Kidney (tissue), 14 donors: ENCODE measurements around the gene CNGA2. TPM values are rescaled to one million over a fixed set of nuclear protein-coding genes. Genes with fewer than 3 reads are reported as not detected.

Source experiments
- DNase-seq, 5 donors: peaks; one replicate each; pipeline ENCODE4 v3.0.0-alpha.2; 2013 to 2020
- FAIRE-seq: peaks from 2 replicates; lab custom pipeline; 2012; peaks lifted over from hg19 to GRCh38; lab: Jason Lieb, UNC
- H3K27ac ChIP-seq, 2 donors: one replicate each; pipeline ENCODE4 v1.7.0; 2013; ENCODE audit warnings: low read depth in 2 of 2, low read length in 2 of 2, inconsistent platforms in 1 of 2
- H3K27me3 ChIP-seq: one replicate; pipeline ENCODE4 v1.7.1; 2013; ENCODE audit warnings: low read length, inconsistent platforms; ENCODE audit not compliant: control insufficient read depth, insufficient read depth
- H3K36me3 ChIP-seq, 3 donors: one replicate each; pipeline versions ENCODE4 v1.7.0 to v1.7.1; 2013; ENCODE audit warnings: low read length in 3 of 3, control low read depth in 1 of 3, inconsistent platforms in 1 of 3; ENCODE audit not compliant: insufficient read depth in 3 of 3, control insufficient read depth in 2 of 3
- H3K4me1 ChIP-seq, 3 donors: one replicate each; pipeline versions ENCODE4 v1.7.0 to v1.7.1; 2013; ENCODE audit warnings: low read length in 3 of 3, inconsistent platforms in 1 of 3, low read depth in 1 of 3; ENCODE audit not compliant: control insufficient read depth in 2 of 3, insufficient read depth in 2 of 3
- H3K4me3 ChIP-seq, 3 donors: one replicate each; pipeline versions ENCODE4 v1.7.0 to v1.8.1; 2013; ENCODE audit warnings: low read length in 3 of 3, control low read depth in 1 of 3, inconsistent platforms in 1 of 3
- H3K9ac ChIP-seq, 3 donors: one replicate each; pipeline versions ENCODE4 v1.7.0 to v1.7.1; 2013; ENCODE audit warnings: low read length in 3 of 3, control low read depth in 1 of 3, inconsistent platforms in 1 of 3
- H3K9me3 ChIP-seq, 3 donors: one replicate each; pipeline versions ENCODE4 v1.7.0 to v1.7.1; 2013; ENCODE audit warnings: low read length in 3 of 3, control low read depth in 1 of 3, inconsistent platforms in 1 of 3; ENCODE audit not compliant: control insufficient read depth in 2 of 3, insufficient read depth in 1 of 3
- CTCF ChIP-seq: IDR thresholded peaks from 3 replicates; pipeline ENCODE4 v1.5.1; 2012; ENCODE audit warnings: mild to moderate bottlenecking, moderate library complexity, borderline replicate concordance; ENCODE audit not compliant: insufficient read depth; ENCODE audit errors: extremely low read depth
- intact Hi-C: fragments of 100-400 bp; cut with DNase I; formaldehyde crosslinking; loops from one replicate; pipeline ENCODE4 v1.11.1; 2022
- polyA plus RNA-seq: library from polyadenylated mRNA; stranded (reverse); fragments of 350-450 nt; fragmentation: Illumina TruSeq; extraction: RNeasy Lipid Tissue Mini Kit (QIAGEN cat#74804); gene quantifications from one replicate; pipeline ENCODE4 v1.2.3, GENCODE V29; 2014; ENCODE audit warnings: low read depth, low replicate concordance; ENCODE audit not compliant: insufficient read depth
- total RNA-seq: library from RNA; stranded (reverse); fragmentation: NEBNext Ultra II Directional; extraction: Animal tissue kit (Norgen Biotek cat#: 25700); gene quantifications from one replicate; pipeline ENCODE4 v1.2.1, GENCODE V29; 2021
- donor health status: control.
- donor health status: control.
- donor health status: control.
- donor health status: control.
- donor health status: control.
- donor health status: DM: yes; HTN: yes; CAD: no.
- donor health status: Normal renal cell carcinoma (clear cell type).

CNGA2 gene
- total and polyA plus RNA-seq, 2 donors from 2014 or later: not detected

GRCh38 chrX:151793886-151794285 is 59.3 kb downstream of the CNGA2 start:
- no peaks in the 10 kb centered on the region for H3K27me3 ChIP-seq
- DNase-seq (no peak), FAIRE-seq (no peak)
- no peak overlapping the region for H3K4me3 ChIP-seq
- TF ChIP-seq CTCF: no peak
- H3K36me3 ChIP-seq: no peaks in the 10 kb centered on the region
- H3K27ac ChIP-seq: no peak overlapping the region
- intact Hi-C loops: loop anchor here (10.0 kb wide), 1 partner anchor 169 kb away; no protein-coding TSS in a partner anchor
- no peaks in the 10 kb centered on the region for H3K4me1 ChIP-seq
- no peak overlapping the region for H3K9ac ChIP-seq
- no peaks in the 10 kb centered on the region for H3K9me3 ChIP-seq

Other genes starting within 250 kb of the CNGA2 start
- not detected for gene PASD1, start 171.1 kb upstream of the CNGA2 start, total RNA-seq
- gene PASD1, start 171.1 kb upstream of the CNGA2 start, polyA plus RNA-seq: not detected
- 0.44 TPM for gene PRRG3, start 39.3 kb upstream of the CNGA2 start, total RNA-seq
- 0.24 TPM for gene PRRG3, start 39.3 kb upstream of the CNGA2 start, polyA plus RNA-seq
- not detected for gene FATE1, start 18.7 kb upstream of the CNGA2 start, total RNA-seq
- 0.52 TPM for gene FATE1, start 18.7 kb upstream of the CNGA2 start, polyA plus RNA-seq
- gene MAGEA4, start 178.1 kb downstream of the CNGA2 start, total RNA-seq: not detected
- not detected for gene MAGEA4, start 178.1 kb downstream of the CNGA2 start, polyA plus RNA-seq
- gene GABRE, start 239.9 kb downstream of the CNGA2 start, total RNA-seq: 16.6 TPM
- gene GABRE, start 239.9 kb downstream of the CNGA2 start, polyA plus RNA-seq: 3.3 TPM